Neural progenitor cell (in vitro differentiated cells): ENCODE results near the gene SNX9.

Experiments
- CTCF ChIP-seq: fragments of 200-600 bp; sonication (generic); IDR thresholded peaks from 2 replicates; pipeline ENCODE4 v1.5.1; 2017; ENCODE audit warnings: antibody characterized with exemption, mild to moderate bottlenecking
- EZH2 ChIP-seq: fragments of 200-600 bp; sonication (generic); IDR thresholded peaks from 2 replicates; pipeline ENCODE4 v1.6.1; 2017; ENCODE audit warnings: antibody characterized with exemption, mild to moderate bottlenecking, moderate library complexity
- EZH2phosphoT487 ChIP-seq: fragments of 200-600 bp; sonication (generic); IDR thresholded peaks from 2 replicates; pipeline ENCODE4 v1.6.1; 2017; ENCODE audit warnings: antibody characterized with exemption

GRCh38 chr6:157937916-157938315 is 114.9 kb downstream of the SNX9 start:
- TF ChIP-seq CTCF: no peak
- TF ChIP-seq EZH2: no peak
- TF ChIP-seq EZH2phosphoT487: no peak
